SK-N-SH (cell line): ENCODE data around the gene SNED1. TPM values are rescaled to one million over a fixed set of nuclear protein-coding genes. Genes with fewer than 3 reads are reported as not detected.

Experiments used
- CTCF ChIA-PET: fragments of 300-600, 350-600 bp; formaldehyde crosslinking; extraction: SDS; loops from one replicate; lab custom pipeline; 2021; lab: Yijun Ruan, JAX
- POLR2A ChIA-PET: fragments of 350-600 bp; sonication (Branson Sonifier 250); formaldehyde crosslinking; extraction: SDS; loops from one replicate; lab custom pipeline; 2020; ENCODE audit warnings: antibody characterized with exemption, inconsistent platforms; lab: Yijun Ruan, JAX
- DNase-seq: peaks from one replicate; pipeline ENCODE4 v3.0.0; 2012
- H2AFZ ChIP-seq: fragments of 200-600 bp; sonication (generic); 2 replicates; pipeline ENCODE4 v1.8.1; 2016; ENCODE audit warnings: antibody characterized with exemption, mild to moderate bottlenecking, low read depth
- H3F3A ChIP-seq: fragments of 200-600 bp; sonication (generic); replicated peaks from 2 replicates; pipeline ENCODE3; 2016; ENCODE audit warnings: antibody characterized with exemption, mild to moderate bottlenecking; ENCODE audit not compliant: insufficient read depth
- H3K27ac ChIP-seq, 2 experiments: fragments of 200-500 bp in 1 of 2; fragments of 200-600 bp in 1 of 2; sonication (Bioruptor generic) in 1 of 2; sonication (generic), shearing (Covaris generic) in 1 of 2; 2 replicates each; pipeline versions ENCODE4 v1.5.1 to v1.6.1; 2014 to 2016; ENCODE audit warnings: low read depth in 2 of 2, inconsistent platforms in 1 of 2, low read length in 1 of 2, mild to moderate bottlenecking in 1 of 2, mixed read lengths in 1 of 2
- H3K27me3 ChIP-seq: fragments of 200-600 bp; sonication (generic), shearing (Covaris generic); 2 replicates; pipeline ENCODE4 v1.6.1; 2016; ENCODE audit warnings: mixed run types; ENCODE audit not compliant: insufficient read depth
- H3K36me3 ChIP-seq, 2 experiments: fragments of 200-500 bp in 1 of 2; fragments of 200-600 bp in 1 of 2; sonication (Bioruptor generic) in 1 of 2; sonication (generic) in 1 of 2; replicated peaks in 1 of 2; 2 replicates each; pipeline versions ENCODE3 to v1.5.1; 2014 to 2016; ENCODE audit warnings: low read length in 1 of 2, mild to moderate bottlenecking in 1 of 2; ENCODE audit not compliant: insufficient read depth in 2 of 2, control insufficient read depth in 1 of 2
- H3K4me1 ChIP-seq, 2 experiments: fragments of 200-500 bp in 1 of 2; fragments of 200-600 bp in 1 of 2; sonication (Bioruptor generic) in 1 of 2; sonication (generic), shearing (Covaris generic) in 1 of 2; 2 replicates each; pipeline versions ENCODE4 v1.5.1 to v1.6.1; 2014 to 2016; ENCODE audit warnings: low read depth in 1 of 2, low read length in 1 of 2, mixed run types in 1 of 2; ENCODE audit not compliant: insufficient read depth in 2 of 2, control insufficient read depth in 1 of 2
- H3K4me2 ChIP-seq: fragments of 200-600 bp; sonication (generic), shearing (Covaris generic); 2 replicates; pipeline ENCODE4 v1.6.1; 2017; ENCODE audit warnings: mixed run types
- H3K4me3 ChIP-seq, 2 experiments: fragments of 200-500 bp in 1 of 2; fragments of 200-600 bp in 1 of 2; sonication (Bioruptor generic) in 1 of 2; sonication (generic), shearing (Covaris generic) in 1 of 2; 2 replicates each; pipeline versions ENCODE4 v1.5.1 to v1.8.1; 2014 to 2016; ENCODE audit warnings: low read depth in 2 of 2, inconsistent platforms in 1 of 2, low read length in 1 of 2, mild to moderate bottlenecking in 1 of 2, mixed read lengths in 1 of 2, moderate library complexity in 1 of 2
- H3K79me2 ChIP-seq: fragments of 200-600 bp; sonication (generic); 2 replicates; pipeline ENCODE4 v1.8.1; 2017; ENCODE audit warnings: mild to moderate bottlenecking; ENCODE audit not compliant: insufficient read depth
- H3K9ac ChIP-seq: fragments of 200-600 bp; sonication (generic); 2 replicates; pipeline ENCODE4 v1.6.1; 2017; ENCODE audit warnings: mixed run types
- H3K9me2 ChIP-seq: fragments of 200-600 bp; sonication (generic); 2 replicates; pipeline ENCODE4 v1.6.1; 2017; ENCODE audit warnings: mixed run types
- H3K9me3 ChIP-seq: fragments of 200-600 bp; sonication (generic); 2 replicates; pipeline ENCODE4 v1.6.1; 2017; ENCODE audit warnings: mixed run types, mild to moderate bottlenecking, moderate library complexity
- H4K20me1 ChIP-seq: fragments of 200-600 bp; sonication (generic); 2 replicates; pipeline ENCODE4 v1.6.1; 2017; ENCODE audit warnings: mild to moderate bottlenecking, mixed run types; ENCODE audit not compliant: insufficient read depth
- EP300 ChIP-seq, 2 experiments: IDR thresholded peaks; 2 replicates each; pipeline versions ENCODE4 v1.4.0 to v1.6.1; 2012; ENCODE audit warnings: borderline replicate concordance in 1 of 2, low read depth in 1 of 2, low read length in 1 of 2
- EZH2phosphoT487 ChIP-seq: fragments of 200-600 bp; sonication (generic); IDR thresholded peaks from 2 replicates; pipeline ENCODE4 v1.6.1; 2017; ENCODE audit warnings: low read depth, mixed run types, mild to moderate bottlenecking, antibody characterized with exemption, moderate library complexity, borderline replicate concordance
- FOXM1 ChIP-seq: IDR thresholded peaks from 2 replicates; pipeline ENCODE4 v1.4.0; 2012; ENCODE audit warnings: low read depth, mild to moderate bottlenecking
- MXI1 ChIP-seq: IDR thresholded peaks from 2 replicates; pipeline ENCODE4 v1.6.1; 2012; ENCODE audit warnings: mild to moderate bottlenecking, low read depth, low read length, improper control_type of control experiment
- POLR2AphosphoS5 ChIP-seq: IDR thresholded peaks from 2 replicates; pipeline ENCODE4 v1.6.1; 2012; ENCODE audit warnings: low read depth, low read length
- RAD21 ChIP-seq: IDR thresholded peaks from 2 replicates; pipeline ENCODE4 v1.6.1; 2012; ENCODE audit warnings: mild to moderate bottlenecking, low read length
- RXRA ChIP-seq: IDR thresholded peaks from 2 replicates; pipeline ENCODE4 v1.4.0; 2012; ENCODE audit warnings: low read depth, mild to moderate bottlenecking, borderline replicate concordance
- TAF1 ChIP-seq: IDR thresholded peaks from 2 replicates; pipeline ENCODE4 v1.6.1; 2012; ENCODE audit warnings: low read depth, mild to moderate bottlenecking, low read length, moderate library complexity, borderline replicate concordance
- TEAD4 ChIP-seq: IDR thresholded peaks from 2 replicates; pipeline ENCODE4 v1.4.0; 2012; ENCODE audit warnings: mild to moderate bottlenecking, borderline replicate concordance; ENCODE audit not compliant: insufficient read depth
- WGBS: methylation state at CpG from one replicate; pipeline ENCODE4 v1.1.6; 2017; ENCODE audit warnings: low lambda C conversion rate; 5-methylcytosine and 5-hydroxymethylcytosine counted together
- polyA plus RNA-seq, 3 experiments: library from polyadenylated mRNA; depleted of rRNA; stranded (reverse); fragments of >200 nt; gene quantifications; 2 replicates each; pipeline ENCODE4 v1.2.3, GENCODE V29; 2012
- TF ChIP-seq, protein P1 (sequence below): fragments of 150-350 bp; IDR thresholded peaks from 2 replicates; pipeline ENCODE4 v1.6.1; 2017; ENCODE audit warnings: antibody characterized with exemption, low read length, low read depth, borderline replicate concordance
- TF ChIP-seq, protein P2 (sequence below): IDR thresholded peaks from 2 replicates; pipeline ENCODE4 v1.4.0; 2012; ENCODE audit warnings: low read depth, borderline replicate concordance
- TF ChIP-seq, protein P3 (sequence below): IDR thresholded peaks from 2 replicates; pipeline ENCODE4 v1.4.0; 2012; ENCODE audit warnings: low read depth, borderline replicate concordance
- TF ChIP-seq, protein P4 (sequence below): IDR thresholded peaks from 2 replicates; pipeline ENCODE4 v1.4.0; 2012; ENCODE audit warnings: low read depth
- TF ChIP-seq, protein P5 (sequence below): fragments of 200-600 bp; sonication (generic); IDR thresholded peaks from 2 replicates; pipeline ENCODE4 v1.6.1; 2017; ENCODE audit warnings: antibody characterized with exemption, mild to moderate bottlenecking, moderate library complexity

The SNED1 gene
- polyA plus RNA-seq, 1 of the 3 experiments (the other 2 are of a cell fraction), result 0.03 TPM

DNA sequence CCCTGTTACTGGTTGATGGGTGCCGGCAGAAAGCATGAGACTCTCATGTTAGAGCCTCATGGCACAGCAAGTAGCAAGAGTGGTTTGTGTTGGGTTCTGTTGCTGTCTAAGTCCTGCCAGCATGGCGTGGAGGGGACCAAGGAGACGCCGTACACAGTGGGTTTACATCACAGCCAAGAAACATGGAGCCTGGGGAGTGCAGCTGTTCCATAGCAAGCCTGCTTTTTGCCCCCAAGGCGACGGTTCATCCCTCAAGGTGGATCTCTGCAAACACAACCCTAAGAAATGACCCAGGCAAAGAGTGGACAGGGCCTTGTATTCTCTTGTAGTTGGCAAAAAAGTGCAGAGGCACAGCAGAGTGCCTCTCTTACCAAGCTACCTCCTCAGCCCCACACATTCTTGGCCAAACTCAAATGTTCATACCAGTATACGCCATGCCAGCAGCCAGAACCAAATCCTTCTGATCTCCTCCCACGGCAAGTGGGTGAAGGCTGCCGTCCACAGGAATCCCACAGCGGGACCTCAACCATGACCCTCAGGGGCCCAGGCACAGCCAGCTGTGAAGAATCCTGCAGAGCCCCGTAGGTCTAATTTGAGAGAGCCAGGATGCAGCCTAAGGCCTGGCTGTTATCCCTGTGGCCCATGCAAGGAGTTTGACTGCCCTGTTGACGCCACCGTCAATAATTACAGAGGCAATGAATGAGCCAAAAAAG, 19.0 kb downstream of the SNED1 start:
- Histone ChIP-seq H3K27ac (no peak overlapping the region), H3F3A (no peaks in the 10 kb centered on the region), H3K27me3 (no peaks in the 10 kb centered on the region), H3K79me2 (no peaks in the 10 kb centered on the region), H3K4me2 (no peak overlapping the region), H2AFZ (no peak overlapping the region), H3K36me3 (no peaks in the 10 kb centered on the region), H3K9me3 (no peaks in the 10 kb centered on the region), H4K20me1 (no peaks in the 10 kb centered on the region), H3K4me1 (no peaks in the 10 kb centered on the region)
- POLR2A ChIA-PET, result no interaction called here
- 69% methylated on average over 11 of the region's 13 CpGs for WGBS
- DNase-seq, result no peak
- TF ChIP-seq FOXM1, result no peak
- TF ChIP-seq, protein P1, sequence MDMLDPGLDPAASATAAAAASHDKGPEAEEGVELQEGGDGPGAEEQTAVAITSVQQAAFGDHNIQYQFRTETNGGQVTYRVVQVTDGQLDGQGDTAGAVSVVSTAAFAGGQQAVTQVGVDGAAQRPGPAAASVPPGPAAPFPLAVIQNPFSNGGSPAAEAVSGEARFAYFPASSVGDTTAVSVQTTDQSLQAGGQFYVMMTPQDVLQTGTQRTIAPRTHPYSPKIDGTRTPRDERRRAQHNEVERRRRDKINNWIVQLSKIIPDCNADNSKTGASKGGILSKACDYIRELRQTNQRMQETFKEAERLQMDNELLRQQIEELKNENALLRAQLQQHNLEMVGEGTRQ, result no peak
- TF ChIP-seq EP300 (IDR thresholded peaks at IDR 0.05; ENCODE audit: borderline replicate concordance in 1 of 2, low read depth in 1 of 2, low read length in 1 of 2), result no peak
- no peak for TF ChIP-seq POLR2AphosphoS5
- no peak for TF ChIP-seq TAF1
- TF ChIP-seq, all 33 proteins: peak for 0
- no peak overlapping the region for H3K9ac ChIP-seq
- no peak overlapping the region for H3K4me3 ChIP-seq
- CTCF ChIA-PET, result interaction anchor here (1.0 to 1.1 kb wide), 2 partner anchors 166 to 177 kb away, joined by 3 to 5 read pairs; no protein-coding TSS in a partner anchor
- H3K9me2 ChIP-seq, result no peaks in the 10 kb centered on the region

DNA sequence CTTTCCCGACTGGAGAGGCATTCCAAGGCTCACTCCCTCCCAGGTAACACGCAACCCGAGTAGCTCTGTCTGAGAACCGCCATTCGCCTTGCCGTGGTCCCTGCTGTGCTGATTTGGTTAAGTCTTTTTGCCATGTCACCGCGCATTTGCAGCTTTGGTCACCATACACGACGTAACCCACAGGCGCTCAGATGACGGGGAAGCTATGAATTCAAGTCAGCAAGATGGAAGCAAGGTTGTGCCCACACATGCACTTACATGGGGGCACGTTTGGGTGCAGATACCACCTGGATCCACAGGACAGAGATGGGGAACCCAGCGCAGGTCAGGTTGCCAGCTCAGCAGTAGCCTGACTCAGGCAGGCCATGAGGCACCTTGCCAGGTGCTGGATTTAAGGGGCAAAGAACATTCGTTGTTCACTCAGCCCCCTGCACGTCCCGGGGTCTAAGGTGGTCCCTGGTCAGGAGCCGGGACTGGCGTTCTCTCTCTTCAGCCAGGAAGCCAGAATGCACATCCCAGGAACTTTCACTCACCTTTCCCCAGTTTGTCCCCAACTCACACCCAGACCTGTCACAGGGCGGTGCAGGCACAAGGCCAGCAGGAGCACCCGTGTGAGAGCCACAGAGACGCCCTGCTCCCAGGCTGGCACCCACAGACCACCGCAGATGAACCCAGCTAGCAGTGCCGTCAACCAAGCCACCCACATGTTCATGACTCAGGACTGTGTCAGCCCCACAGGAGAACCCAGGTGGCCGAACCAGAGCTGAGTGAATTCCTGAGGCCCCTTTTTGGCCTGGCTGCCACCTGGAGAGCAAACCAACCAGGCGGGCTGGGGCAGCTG, 19.9 kb downstream of the SNED1 start:
- Histone ChIP-seq H2AFZ (no peak overlapping the region), H3K4me1 (no peaks in the 10 kb centered on the region), H3K4me2 (no peak overlapping the region), H3K9me3 (no peaks in the 10 kb centered on the region), H3K27me3 (no peaks in the 10 kb centered on the region), H3K9me2 (no peaks in the 10 kb centered on the region), H3K9ac (no peak overlapping the region), H3K27ac (no peak overlapping the region), H4K20me1 (no peaks in the 10 kb centered on the region), H3K4me3 (no peak overlapping the region), H3K79me2 (no peaks in the 10 kb centered on the region), H3K36me3 (no peaks in the 10 kb centered on the region), H3F3A (no peaks in the 10 kb centered on the region)
- no peak for DNase-seq
- ChIA-PET POLR2A (no interaction called here), CTCF (interaction anchor here (1.0 to 1.1 kb wide), 2 partner anchors 167 to 178 kb away, joined by 3 to 5 read pairs; no protein-coding TSS in a partner anchor)
- WGBS, result 64% methylated on average over 21 of the region's 26 CpGs
- TF ChIP-seq, protein P2, sequence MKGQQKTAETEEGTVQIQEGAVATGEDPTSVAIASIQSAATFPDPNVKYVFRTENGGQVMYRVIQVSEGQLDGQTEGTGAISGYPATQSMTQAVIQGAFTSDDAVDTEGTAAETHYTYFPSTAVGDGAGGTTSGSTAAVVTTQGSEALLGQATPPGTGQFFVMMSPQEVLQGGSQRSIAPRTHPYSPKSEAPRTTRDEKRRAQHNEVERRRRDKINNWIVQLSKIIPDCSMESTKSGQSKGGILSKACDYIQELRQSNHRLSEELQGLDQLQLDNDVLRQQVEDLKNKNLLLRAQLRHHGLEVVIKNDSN, result no peak
- TF ChIP-seq EZH2phosphoT487, result no peak
- TF ChIP-seq, protein P3, sequence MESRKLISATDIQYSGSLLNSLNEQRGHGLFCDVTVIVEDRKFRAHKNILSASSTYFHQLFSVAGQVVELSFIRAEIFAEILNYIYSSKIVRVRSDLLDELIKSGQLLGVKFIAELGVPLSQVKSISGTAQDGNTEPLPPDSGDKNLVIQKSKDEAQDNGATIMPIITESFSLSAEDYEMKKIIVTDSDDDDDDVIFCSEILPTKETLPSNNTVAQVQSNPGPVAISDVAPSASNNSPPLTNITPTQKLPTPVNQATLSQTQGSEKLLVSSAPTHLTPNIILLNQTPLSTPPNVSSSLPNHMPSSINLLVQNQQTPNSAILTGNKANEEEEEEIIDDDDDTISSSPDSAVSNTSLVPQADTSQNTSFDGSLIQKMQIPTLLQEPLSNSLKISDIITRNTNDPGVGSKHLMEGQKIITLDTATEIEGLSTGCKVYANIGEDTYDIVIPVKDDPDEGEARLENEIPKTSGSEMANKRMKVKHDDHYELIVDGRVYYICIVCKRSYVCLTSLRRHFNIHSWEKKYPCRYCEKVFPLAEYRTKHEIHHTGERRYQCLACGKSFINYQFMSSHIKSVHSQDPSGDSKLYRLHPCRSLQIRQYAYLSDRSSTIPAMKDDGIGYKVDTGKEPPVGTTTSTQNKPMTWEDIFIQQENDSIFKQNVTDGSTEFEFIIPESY, result no peak
- TF ChIP-seq EP300 (IDR thresholded peaks at IDR 0.05; ENCODE audit: borderline replicate concordance in 1 of 2, low read depth in 1 of 2, low read length in 1 of 2), result no peak
- TF ChIP-seq POLR2AphosphoS5, result no peak
- TF ChIP-seq, protein P4, sequence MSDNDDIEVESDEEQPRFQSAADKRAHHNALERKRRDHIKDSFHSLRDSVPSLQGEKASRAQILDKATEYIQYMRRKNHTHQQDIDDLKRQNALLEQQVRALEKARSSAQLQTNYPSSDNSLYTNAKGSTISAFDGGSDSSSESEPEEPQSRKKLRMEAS, result no peak
- TF ChIP-seq MXI1, result no peak
- TF ChIP-seq RXRA, result no peak
- no peak for TF ChIP-seq TEAD4
- no peak for TF ChIP-seq TAF1
- TF ChIP-seq, protein P5, sequence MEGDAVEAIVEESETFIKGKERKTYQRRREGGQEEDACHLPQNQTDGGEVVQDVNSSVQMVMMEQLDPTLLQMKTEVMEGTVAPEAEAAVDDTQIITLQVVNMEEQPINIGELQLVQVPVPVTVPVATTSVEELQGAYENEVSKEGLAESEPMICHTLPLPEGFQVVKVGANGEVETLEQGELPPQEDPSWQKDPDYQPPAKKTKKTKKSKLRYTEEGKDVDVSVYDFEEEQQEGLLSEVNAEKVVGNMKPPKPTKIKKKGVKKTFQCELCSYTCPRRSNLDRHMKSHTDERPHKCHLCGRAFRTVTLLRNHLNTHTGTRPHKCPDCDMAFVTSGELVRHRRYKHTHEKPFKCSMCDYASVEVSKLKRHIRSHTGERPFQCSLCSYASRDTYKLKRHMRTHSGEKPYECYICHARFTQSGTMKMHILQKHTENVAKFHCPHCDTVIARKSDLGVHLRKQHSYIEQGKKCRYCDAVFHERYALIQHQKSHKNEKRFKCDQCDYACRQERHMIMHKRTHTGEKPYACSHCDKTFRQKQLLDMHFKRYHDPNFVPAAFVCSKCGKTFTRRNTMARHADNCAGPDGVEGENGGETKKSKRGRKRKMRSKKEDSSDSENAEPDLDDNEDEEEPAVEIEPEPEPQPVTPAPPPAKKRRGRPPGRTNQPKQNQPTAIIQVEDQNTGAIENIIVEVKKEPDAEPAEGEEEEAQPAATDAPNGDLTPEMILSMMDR, result no peak
- no peak for TF ChIP-seq RAD21
